ENCODE data around the gene SNRNP40. TPM values are rescaled to one million over a fixed set of nuclear protein-coding genes. Genes with fewer than 3 reads are reported as not detected.

SNRNP40 gene
- 94.6 and 164 TPM in 2 replicates for total RNA-seq

DNA sequence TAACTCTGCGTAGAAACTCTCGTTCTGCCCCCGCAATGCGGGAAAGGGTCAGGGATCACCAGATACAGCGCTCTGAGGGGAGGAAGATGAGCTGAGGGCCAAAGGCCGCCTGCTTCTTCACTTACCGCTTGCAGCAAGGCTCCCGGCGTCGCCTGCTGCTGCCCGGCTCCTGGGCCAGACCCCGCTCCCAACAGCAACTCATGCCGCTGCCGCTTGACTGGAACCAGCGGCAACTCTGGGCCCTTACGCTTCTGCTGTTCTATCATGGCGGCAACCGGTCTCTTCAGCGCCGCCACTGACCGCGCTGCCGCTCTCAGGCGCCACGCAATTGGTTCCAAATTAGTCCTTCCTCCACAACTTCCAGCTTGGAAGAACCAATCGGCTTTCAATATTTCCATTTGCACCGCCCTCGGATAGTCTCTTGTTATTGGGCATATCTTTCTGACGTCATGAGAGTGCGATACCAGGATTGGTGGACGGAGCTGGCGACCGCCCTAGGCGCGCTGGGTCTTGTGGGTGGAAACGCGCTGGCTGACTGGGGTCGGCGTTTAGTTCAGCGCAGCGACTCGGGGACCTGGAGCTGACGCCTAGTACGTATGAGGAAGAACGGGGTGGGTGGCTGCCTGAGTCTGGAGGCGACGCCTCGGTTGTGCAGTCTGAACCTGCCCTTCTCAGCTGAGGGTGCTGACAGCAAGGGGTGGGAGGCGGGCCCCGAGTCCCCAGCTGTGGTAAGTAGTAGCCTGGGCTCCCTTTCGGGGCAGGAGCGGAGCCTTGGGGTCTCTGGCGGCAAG lies at the start of gene SNRNP40, which contains the start of gene ZCCHC17:
SNRNP40 (minus strand) TSS at position 303 of the 791 bp plus-strand sequence; CDS start at position 266, 37 bp downstream.
ZCCHC17 (plus strand) TSS at position 547 of the 791 bp plus-strand sequence. CDS start 13,067 bp downstream, outside the sequence.

GRCh38 chr1:31239653-31240241 lies 56.8 kb downstream of the SNRNP40 start, which contains the start of gene NKAIN1:
Gene NKAIN1, minus strand, starts transcription at chr1:31239887. Its CDS starts 340 bp downstream, at chr1:31239547.

Other genes starting within 250 kb of the SNRNP40 start
- 50.9 and 67.5 TPM in 2 replicates for gene PUM1, start 231.1 kb downstream of the SNRNP40 start, total RNA-seq
- not detected in 2 replicates for gene NKAIN1, start 56.9 kb downstream of the SNRNP40 start, total RNA-seq
- gene ZCCHC17, start 244 bp upstream of the SNRNP40 start, total RNA-seq = 39.1 and 50.0 TPM in 2 replicates
- 52.1 and 186 TPM in 2 replicates for gene FABP3, start 76.3 kb upstream of the SNRNP40 start, total RNA-seq
- gene SERINC2, start 116.4 kb upstream of the SNRNP40 start, total RNA-seq = 7.6 and 8.4 TPM in 2 replicates